ENCODE results near the gene RFXANK.

Gene RFXANK

DNA sequence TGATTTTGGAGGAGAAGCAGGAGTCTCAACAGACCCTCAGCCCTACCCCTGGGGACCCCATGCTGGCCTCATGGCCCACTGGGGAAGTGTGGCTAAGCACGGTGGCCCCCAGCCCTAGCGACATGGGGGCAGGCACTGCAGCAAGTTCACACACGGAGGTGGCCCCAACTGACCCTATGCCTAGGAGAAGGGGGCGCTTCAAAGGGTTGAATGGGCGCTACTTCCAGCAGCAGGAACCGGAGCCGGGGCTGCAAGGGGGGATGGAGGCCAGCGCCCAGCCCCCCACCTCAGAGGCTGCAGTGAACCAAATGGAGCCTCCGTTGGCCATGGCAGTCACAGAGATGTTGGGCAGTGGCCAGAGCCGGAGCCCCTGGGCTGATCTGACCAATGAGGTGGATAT, 34.6 kb downstream of the RFXANK start:
- no peak for DNase-seq (ENCODE audit: extremely low read depth in 1 of 2, low read depth in 1 of 2)

DNA sequence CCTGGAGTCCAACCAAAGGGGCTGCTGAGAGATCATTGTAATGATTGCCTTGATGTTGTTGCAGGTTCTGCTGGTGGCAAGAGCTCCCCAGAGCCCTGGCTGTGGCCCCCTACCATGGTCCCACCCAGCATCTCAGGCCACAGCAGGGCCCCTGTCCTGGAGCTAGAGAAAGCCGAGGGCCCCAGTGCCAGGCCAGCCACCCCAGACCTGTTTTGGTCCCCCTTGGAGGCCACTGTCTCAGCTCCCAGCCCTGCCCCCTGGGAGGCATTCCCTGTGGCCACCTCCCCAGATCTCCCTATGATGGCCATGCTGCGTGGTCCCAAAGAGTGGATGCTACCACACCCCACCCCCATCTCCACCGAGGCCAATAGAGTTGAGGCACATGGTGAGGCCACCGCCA, 35.2 kb downstream of the RFXANK start:
- DNase-seq (ENCODE audit: extremely low read depth in 1 of 2, low read depth in 1 of 2): no peak

DNA sequence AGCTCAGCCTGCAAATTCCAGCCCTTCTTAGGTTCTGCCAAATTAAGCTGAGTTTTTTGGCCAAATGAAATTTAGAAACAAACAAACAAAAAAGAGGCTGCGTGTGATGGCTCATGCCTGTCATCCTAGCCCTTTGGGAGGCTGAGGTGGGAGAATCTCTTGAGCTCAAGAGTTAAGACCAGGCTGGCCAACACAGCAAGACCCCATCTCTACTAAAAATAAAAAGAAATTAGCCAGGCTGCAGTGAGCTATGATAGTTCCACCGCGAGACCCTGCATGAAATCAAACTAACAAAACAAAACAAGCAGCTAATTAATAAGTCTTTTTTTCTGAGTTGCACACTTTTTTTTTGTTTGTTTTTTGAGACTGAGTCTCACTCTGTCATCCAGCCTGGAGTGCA, 37.6 kb downstream of the RFXANK start:
- DNase-seq (ENCODE audit: extremely low read depth in 1 of 2, low read depth in 1 of 2): no peak

DNA sequence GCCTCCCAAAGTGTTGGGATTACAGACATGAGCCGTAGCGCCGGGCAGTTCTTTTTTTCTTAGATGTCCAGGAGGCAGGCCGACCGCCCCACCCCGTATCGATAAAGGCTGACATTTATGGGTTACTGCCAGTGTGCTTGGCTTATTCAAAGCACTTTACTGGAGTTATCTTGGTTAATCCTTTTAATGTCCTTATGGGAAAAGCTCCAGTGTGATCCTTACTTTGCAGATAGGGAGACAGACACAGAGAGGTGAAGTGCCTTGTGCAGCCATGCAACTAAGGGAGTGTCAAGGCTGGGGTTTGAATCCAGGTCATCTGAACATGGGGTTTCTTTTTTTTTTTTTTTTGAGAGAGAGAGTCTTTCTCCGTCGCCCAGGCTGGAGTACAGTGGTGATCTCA, 38.9 kb downstream of the RFXANK start:
- no peak for DNase-seq (ENCODE audit: extremely low read depth in 1 of 2, low read depth in 1 of 2)

DNA sequence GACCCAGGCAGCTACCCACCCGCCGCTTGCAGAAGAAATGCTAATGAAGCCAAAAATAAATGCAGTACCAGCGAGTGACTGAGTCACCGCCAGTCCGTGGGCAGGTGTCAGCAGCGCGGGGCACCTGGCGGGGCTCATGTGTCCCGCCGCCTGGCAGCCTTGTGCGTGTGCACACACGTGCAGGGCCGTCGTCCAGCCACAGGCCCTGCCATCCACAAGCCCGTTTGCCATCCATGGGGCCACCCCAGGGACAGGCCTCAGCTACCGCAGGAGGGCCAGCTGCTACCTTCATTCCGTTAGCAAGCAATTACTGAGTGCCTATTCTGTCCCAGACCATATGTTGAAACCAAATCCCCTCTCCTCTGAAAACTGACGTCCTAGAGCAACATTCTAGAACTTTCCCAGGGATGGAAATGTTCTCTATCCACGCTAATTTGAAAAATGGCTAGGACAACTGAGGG, 40.2 kb downstream of the RFXANK start:
- DNase-seq (ENCODE audit: extremely low read depth in 1 of 2, low read depth in 1 of 2): no peak

DNA sequence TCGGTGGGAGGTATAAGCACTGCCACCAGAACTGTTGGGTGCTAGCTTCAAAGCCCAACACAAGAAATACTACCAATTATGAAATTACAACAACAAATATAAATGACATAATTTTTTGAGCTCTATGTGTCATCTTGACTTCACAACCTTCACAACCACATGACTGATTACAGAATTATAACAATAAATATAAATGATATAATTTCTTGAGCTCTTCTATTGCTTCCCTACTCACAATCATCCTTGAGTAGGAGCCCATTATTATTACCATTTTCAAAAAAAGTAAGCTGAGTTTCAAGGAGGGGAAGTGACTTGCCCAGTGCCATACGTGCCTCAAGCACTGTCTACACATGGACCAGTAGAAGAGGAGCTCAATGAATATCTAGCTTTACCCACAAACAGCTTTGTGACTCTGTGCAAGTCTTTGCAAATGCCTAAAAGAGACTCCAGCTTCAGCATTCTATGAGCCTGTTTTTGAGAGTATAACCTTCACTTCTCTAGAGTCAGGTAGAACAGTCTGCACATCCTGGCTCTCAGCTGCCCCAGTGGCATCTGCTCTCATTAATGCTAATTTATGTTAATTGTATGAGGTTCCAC, 42.3 kb downstream of the RFXANK start:
- DNase-seq (ENCODE audit: extremely low read depth in 1 of 2, low read depth in 1 of 2): no peak

DNA sequence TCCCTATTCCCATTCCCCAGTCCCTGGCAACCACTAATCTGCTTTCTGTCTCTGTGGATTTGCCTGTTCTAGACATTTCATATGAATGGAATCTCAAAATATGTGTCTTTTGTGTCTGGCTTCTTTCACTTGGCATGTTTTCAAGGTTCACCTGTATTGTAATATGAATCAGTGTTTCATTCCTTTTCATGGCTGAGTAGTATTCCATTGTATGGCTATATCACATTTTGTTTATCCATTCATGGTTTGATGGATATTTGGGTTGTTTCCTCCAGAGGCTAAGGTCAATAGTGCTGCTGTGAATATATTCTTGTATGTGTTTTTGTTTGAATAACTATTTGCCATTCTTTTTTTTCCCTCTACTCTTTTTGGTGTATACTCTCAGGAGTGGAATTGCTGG, 44.1 kb downstream of the RFXANK start:
- no peak for DNase-seq (ENCODE audit: extremely low read depth in 1 of 2, low read depth in 1 of 2)

DNA sequence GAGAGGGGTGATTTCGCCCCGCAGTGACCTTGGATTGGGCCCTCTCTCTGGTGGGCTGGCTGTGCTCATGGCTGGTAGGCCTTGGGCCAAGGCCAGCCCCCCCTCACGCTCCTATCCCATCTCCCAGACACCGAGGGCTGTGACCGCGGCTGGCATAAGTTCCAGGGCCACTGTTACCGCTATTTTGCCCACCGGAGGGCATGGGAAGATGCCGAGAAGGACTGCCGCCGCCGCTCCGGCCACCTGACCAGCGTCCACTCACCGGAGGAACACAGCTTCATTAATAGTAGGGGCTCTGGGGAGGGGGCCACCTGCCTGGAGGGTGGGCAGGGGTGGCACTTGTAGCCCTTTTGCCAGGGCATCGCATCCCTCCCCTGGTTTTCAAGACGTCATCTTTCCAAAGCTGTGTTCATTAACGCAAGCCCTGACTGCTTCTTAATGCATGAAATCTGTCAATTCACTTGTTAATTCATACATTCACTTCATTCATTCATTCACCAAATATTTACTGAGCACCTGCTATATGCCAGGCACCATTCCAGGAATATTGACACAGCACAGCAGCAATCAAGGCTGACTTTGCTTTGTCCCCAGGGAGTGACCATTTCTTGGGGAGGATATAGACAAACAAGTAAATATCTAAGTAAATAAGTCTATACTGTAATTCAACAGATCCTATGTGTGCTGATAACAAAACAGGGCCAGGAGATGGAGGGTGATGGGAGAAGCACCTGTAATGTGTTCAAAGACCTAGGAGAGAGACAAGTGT, 46.3 kb downstream of the RFXANK start:
- no peak for DNase-seq (ENCODE audit: extremely low read depth in 1 of 2, low read depth in 1 of 2)

DNA sequence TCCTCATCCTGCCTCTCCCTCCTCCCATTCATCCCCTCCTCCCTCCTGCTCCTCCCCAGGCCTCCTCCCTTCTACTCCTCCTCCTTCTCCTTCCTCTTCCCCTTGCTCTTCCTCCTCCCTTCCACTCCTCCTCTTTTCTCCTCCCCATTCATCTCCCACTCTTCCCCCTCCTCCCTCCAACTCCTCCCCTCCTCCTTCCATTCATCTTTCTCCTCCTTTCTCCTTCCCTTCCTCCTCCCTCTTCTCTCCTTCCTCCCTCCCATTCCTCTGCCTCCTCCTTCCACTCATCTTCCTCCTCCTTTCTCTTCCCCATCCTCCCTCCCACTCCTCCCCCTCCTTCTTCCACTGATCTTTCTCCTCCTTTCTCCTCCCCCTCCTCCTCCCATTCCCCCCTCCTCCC, 47.6 kb downstream of the RFXANK start:
- no peak for DNase-seq (ENCODE audit: extremely low read depth in 1 of 2, low read depth in 1 of 2)

DNA sequence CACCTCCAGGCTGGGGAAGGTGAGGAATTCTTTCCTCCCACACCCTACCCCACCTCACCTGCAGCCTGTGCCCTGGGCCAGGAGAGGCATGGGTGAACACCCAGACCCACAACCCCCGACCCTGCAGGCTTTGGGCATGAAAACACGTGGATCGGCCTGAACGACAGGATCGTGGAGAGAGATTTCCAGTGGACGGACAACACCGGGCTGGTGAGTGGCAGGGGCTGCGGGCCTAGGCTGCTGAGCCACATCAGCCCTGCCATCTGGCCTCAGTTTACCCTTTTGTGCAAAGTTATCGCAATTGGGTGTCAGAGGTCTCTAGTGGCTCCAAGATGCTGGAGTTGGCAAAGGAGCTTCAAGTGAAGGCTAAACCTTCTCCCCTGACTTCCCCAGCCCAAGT, 48.4 kb downstream of the RFXANK start:
- no peak for DNase-seq (ENCODE audit: extremely low read depth in 1 of 2, low read depth in 1 of 2)

DNA sequence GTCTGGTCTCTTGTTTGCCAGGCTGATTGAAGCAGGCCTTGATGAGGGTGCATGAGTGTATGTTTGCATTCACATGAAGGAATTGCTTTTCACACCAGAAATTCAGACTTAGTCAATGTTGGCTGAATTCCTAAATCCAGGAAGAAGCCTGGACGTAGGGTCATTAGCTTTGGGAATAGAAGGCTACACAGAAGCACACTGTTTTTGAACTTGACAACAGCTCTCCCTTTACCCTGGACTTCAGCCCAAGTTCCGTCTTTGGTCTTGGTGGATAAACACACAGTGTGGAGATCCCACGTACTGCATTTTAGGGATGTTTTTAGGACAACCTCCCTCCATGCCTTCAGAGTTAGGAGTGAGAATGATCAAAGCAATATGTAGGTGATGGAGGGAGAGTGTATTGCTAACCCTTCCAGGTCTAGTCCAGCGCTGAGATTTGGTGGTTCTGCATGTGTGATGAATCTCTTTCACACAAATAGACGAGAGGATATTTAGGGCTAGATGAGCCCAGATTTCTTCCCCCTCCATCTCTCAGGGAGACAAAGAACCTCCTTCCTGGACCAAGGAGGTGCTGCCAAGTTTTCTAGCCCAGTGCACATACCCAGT, 58.2 kb downstream of the RFXANK start:
- no peak for DNase-seq (ENCODE audit: extremely low read depth in 1 of 2, low read depth in 1 of 2)
